Fibroblast of pulmonary artery (primary cell): ENCODE measurements around the gene NFS1.

ENCODE experiments used
- DNase-seq: peaks from one replicate; pipeline ENCODE4 v3.0.0-alpha.2; 2010; ENCODE audit warnings: low read depth
- H3K4me3 ChIP-seq: replicated peaks from 2 replicates; pipeline ENCODE4 v1.5.1; 2011; ENCODE audit warnings: low read depth, mild to moderate bottlenecking, control low read depth, low read length, moderate library complexity
- TF ChIP-seq, protein P1 (sequence below): IDR thresholded peaks from 2 replicates; pipeline ENCODE4 v1.5.1; 2011; ENCODE audit warnings: mild to moderate bottlenecking, control low read depth, low read length, inconsistent platforms; ENCODE audit errors: missing control alignments

The NFS1 gene

DNA sequence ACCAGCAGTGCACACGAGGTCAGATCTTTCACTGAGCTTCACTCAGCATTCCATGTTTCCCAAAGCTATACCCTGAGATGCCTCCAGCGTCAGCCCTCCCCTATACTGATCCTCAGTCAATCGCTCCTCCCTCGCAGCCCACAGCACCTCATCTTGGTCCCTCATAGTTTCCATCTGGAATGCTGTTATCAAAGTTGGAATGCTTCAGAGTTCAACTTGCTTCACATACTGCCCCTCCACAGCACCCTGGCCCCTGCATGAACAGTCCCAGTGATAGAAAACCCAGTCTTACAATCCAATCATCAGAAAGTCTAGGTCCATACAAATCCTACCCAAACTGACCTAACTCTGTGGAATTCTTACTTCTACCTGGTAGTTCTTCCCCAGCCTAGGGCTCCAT is 63.5 kb downstream of the NFS1 start:
- no peak overlapping the region for H3K4me3 ChIP-seq
- TF ChIP-seq, protein P1, sequence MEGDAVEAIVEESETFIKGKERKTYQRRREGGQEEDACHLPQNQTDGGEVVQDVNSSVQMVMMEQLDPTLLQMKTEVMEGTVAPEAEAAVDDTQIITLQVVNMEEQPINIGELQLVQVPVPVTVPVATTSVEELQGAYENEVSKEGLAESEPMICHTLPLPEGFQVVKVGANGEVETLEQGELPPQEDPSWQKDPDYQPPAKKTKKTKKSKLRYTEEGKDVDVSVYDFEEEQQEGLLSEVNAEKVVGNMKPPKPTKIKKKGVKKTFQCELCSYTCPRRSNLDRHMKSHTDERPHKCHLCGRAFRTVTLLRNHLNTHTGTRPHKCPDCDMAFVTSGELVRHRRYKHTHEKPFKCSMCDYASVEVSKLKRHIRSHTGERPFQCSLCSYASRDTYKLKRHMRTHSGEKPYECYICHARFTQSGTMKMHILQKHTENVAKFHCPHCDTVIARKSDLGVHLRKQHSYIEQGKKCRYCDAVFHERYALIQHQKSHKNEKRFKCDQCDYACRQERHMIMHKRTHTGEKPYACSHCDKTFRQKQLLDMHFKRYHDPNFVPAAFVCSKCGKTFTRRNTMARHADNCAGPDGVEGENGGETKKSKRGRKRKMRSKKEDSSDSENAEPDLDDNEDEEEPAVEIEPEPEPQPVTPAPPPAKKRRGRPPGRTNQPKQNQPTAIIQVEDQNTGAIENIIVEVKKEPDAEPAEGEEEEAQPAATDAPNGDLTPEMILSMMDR = no peak
- DNase-seq = peak; percentile 39

DNA sequence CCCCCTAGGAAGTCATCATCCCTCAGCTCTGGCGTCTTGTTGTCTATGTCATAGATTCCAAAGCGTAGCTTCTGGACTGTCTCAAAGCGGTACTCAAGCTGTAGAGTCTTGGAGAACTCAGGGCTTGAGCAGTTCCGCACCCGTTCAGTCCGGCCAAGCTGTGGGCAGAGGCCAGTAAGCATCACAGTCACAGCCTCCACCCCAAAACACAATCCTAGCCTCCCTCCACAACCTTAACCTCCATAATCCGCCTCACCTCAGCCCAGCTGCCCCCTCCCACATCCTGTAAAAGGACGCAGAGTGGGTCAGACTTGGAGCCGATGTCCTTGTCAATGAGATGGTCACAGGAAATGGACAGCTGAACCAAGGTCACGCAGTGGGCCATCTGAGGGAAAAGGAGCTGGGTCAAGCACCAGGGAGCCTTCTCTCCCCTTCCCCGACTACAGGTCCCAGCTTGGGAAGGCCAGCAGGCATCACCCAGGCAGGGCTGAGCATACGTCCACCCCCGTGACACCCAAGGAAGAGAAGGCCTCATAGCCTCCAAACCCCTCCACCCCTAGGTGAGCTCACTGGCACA is 66.5 kb downstream of the NFS1 start:
- TF ChIP-seq, protein P1 = no peak
- no peak overlapping the region for H3K4me3 ChIP-seq
- DNase-seq = no peak

DNA sequence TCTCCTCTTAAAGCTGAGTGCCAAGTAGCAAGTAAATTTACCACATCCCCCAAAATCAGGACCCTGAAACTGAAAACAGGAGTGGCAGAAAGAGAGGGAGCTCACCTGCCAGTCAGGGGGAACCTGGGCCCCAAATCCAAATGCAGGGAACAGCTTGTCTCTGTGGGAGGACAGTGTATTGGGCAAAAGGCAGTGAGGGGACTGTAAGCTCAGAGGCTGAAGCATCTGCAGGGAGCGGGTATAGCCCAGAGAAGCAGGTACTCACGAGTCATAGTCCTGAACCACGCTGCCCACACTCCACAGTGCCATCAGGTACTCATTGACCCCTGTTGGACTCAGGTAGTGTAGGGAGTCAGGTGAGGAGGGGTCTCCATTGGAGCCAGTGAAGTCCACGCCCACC is 68.5 kb downstream of the NFS1 start:
- DNase-seq = no peak
- H3K4me3 ChIP-seq = no peak overlapping the region
- TF ChIP-seq, protein P1 = no peak

DNA sequence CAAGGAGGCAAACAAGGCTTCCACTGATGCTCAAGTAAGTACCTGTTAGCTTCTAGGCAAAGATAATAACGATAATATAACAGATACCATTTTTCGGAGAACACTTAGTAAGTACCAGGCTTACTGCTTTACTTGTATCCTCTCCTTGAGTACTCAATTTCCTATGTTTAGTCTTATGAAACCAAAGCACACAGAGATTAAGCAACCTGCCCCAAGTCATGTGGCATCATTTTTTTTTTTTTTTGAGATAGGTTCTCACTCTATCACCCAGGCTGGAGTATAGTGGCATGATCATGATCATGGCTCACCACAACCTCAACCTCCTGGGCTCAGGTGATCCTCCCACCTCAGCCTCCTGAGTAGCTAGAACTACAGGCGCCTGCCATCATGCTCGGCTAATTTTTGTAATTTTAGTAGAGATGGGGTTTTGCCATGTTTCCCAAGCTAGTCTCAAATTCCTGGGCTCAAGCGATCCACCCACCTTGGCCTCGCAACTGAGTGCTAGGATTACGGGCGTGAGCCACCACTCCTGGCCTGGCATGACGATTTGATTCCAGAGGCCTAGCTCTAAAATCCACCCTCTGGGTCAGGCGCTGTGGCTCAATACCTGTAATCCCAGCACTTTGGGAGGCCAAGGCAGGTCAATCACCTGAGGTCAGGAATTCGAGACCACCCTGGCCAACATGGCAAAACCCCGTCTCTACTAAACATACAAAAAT is 69.6 kb downstream of the NFS1 start:
- DNase-seq = no peak
- no peak overlapping the region for H3K4me3 ChIP-seq
- TF ChIP-seq, protein P1 = no peak

DNA sequence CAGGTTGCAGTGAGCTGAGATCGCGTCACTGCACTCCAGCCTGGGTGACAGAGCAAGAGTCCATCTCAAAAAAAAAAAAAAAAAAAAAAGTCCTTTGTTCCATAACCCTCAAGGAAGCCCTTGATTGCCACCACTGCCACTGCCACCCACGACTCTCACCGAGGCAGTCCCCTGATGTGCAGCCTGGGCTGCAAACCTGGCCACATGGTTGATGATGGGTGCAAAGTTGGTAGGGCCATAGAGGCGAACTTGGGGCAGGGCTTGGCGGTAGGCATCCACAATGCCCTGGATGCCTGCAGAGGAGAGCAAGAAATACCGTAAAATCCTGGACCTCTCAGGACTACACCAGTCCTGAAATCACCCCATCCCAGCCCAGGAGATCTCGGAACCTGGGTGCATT is 72.0 kb downstream of the NFS1 start:
- no peak for DNase-seq
- no peak overlapping the region for H3K4me3 ChIP-seq
- TF ChIP-seq, protein P1 = no peak

DNA sequence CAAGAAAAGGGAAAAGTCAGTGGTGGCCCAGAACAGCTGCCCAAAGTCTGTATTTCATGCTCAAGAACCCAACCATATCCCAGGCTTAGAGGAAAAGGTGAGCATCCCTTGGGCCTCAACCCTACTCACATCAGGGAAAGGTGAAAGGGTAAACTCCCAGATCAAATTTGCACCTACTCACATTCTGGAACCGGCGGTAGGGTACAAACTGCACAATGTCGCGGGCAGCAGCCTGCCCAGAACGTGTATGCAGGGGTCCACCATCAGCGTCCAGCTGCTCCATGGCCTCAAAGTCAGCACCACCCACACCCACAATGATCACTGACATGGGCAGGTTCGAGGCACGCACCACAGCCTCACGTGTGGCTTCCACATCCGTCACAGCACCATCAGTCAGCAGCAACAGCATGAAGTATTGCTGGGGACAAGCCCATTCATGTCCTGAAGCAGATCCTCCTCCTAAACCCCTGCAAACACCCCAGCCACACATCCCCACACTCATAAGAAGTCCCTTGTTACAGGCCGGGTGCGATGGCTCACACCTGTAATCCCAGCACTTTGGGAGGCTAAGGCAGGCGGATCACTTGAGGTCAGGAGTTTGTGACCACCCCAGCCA is 72.7 kb downstream of the NFS1 start:
- TF ChIP-seq, protein P1 = no peak
- no peak overlapping the region for H3K4me3 ChIP-seq
- no peak for DNase-seq
